Common myeloid progenitor, CD34-positive (primary cell): ENCODE data around the gene PRR19.
"Not testable (repeated sequence)": the region's sequence is repeated elsewhere in the genome, so short reads cannot be mapped to it uniquely, and the experiment has no call there.

Source experiments
- CTCF ChIA-PET: fragments of 350-600 bp; sonication (Branson Sonifier 250); formaldehyde crosslinking; loops from one replicate; lab custom pipeline; 2021; ENCODE audit warnings: antibody characterized with exemption; lab: Charles Lee
- POLR2A ChIA-PET: fragments of 350-600 bp; sonication (Branson Sonifier 250); formaldehyde crosslinking; loops from one replicate; lab custom pipeline; 2021; ENCODE audit warnings: antibody characterized with exemption; lab: Charles Lee
- DNase-seq, 3 donors: peaks; one replicate each; pipeline versions ENCODE4 v3.0.0 to v3.0.0-alpha.2; 2013
- H3K27ac ChIP-seq, 2 experiments: 1 replicate in 1 of 2; 2 replicates in 1 of 2; pipeline ENCODE4 v1.7.0; 2013; ENCODE audit warnings: inconsistent platforms in 2 of 2, low read length in 2 of 2, mild to moderate bottlenecking in 2 of 2, low read depth in 1 of 2, moderate library complexity in 1 of 2; ENCODE audit not compliant: severe bottlenecking in 2 of 2, insufficient read depth in 1 of 2, poor library complexity in 1 of 2
- H3K27me3 ChIP-seq, 5 experiments: replicated peaks in 2 of 5; 1 replicate in 3 of 5; 2 replicates in 2 of 5; pipeline versions ENCODE4 v1.6.1 to v1.7.0; 2013; ENCODE audit warnings: low read length in 4 of 5, mild to moderate bottlenecking in 2 of 5, moderate library complexity in 2 of 5, inconsistent platforms in 1 of 5; ENCODE audit not compliant: insufficient read depth in 5 of 5, control insufficient read depth in 4 of 5
- H3K36me3 ChIP-seq, 4 experiments: 1 replicate in 2 of 4; 2 replicates in 2 of 4; pipeline versions ENCODE4 v1.6.1 to v1.7.0; 2013; ENCODE audit warnings: low read length in 3 of 4, control low read depth in 1 of 4, mild to moderate bottlenecking in 1 of 4; ENCODE audit not compliant: control insufficient read depth in 4 of 4, insufficient read depth in 4 of 4
- H3K4me1 ChIP-seq, 4 experiments: 1 replicate in 3 of 4; 2 replicates in 1 of 4; pipeline versions ENCODE4 v1.6.1 to v1.7.1; 2013; ENCODE audit warnings: low read length in 3 of 4, mild to moderate bottlenecking in 3 of 4, control low read depth in 1 of 4, inconsistent platforms in 1 of 4, moderate library complexity in 1 of 4; ENCODE audit not compliant: control insufficient read depth in 4 of 4, insufficient read depth in 4 of 4; ENCODE audit errors: control extremely low read depth in 1 of 4
- H3K4me3 ChIP-seq, 7 experiments: 1 replicate in 4 of 7; 2 replicates in 3 of 7; pipeline versions ENCODE4 v1.5.1 to v1.7.0; 2013; ENCODE audit warnings: mild to moderate bottlenecking in 7 of 7, low read length in 6 of 7, moderate library complexity in 6 of 7, inconsistent platforms in 2 of 7, low read depth in 2 of 7, control low read depth in 1 of 7; ENCODE audit not compliant: insufficient read depth in 4 of 7, control insufficient read depth in 1 of 7; ENCODE audit errors: extremely low read depth in 1 of 7
- H3K9me3 ChIP-seq, 5 experiments: 1 replicate in 4 of 5; 2 replicates in 1 of 5; pipeline versions ENCODE4 v1.6.1 to v1.7.1; 2013; ENCODE audit warnings: low read length in 4 of 5, mild to moderate bottlenecking in 2 of 5, inconsistent platforms in 1 of 5, low read depth in 1 of 5, moderate library complexity in 1 of 5; ENCODE audit not compliant: control insufficient read depth in 4 of 5, insufficient read depth in 2 of 5; ENCODE audit errors: control extremely low read depth in 1 of 5
- WGBS: methylation state at CpG from one replicate; pipeline ENCODE4 v1.1.5; 2013; ENCODE audit not compliant: insufficient coverage; 5-methylcytosine and 5-hydroxymethylcytosine counted together

The PRR19 gene

GRCh38 chr19:42328854-42329253 lies 26.9 kb downstream of the PRR19 start:
- WGBS: 100% methylated on average over 2 of the region's 2 CpGs
- Histone ChIP-seq H3K4me1 (peaks cover 0 to 27% (median 21%) of the 10 kb centered on the region in 4 experiments), H3K36me3 (peaks cover 0 to 3% (median 2%) of the 10 kb centered on the region in 4 experiments), H3K4me3 (no peak overlapping the region), H3K27me3 (peaks cover 0 to 12% (median 4%) of the 10 kb centered on the region in 5 experiments), H3K9me3 (no peaks in the 10 kb centered on the region), H3K27ac (no peak overlapping the region)
- DNase-seq: no peak
- CTCF ChIA-PET: interaction anchor here (2.1 kb wide), 1 partner anchor 7 kb away, joined by 8 read pairs; no protein-coding TSS in a partner anchor
- POLR2A ChIA-PET: no interaction called here

DNA sequence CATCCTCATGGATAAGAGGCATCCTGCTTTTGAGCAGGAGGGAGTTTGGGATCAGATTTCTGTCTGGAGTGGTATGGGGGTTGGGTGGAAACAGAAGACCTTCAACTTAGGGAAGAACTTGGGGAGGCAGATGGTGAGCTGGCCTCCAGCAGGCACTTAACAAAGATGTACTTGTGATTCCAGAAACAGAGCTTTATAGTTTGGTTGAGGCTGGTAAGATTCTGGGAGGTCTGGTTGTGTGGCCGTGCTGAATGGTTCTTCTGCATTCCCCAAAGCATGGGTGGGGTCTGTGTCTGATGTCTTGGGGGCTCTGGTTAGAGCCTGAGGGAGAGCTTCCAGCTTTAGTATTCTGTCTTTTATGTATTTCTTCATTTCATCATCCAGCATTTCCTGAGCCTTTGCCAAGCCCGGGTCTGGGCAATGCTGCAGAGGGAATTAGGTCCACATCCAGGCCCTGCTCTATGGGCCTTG lies 28.3 kb downstream of the PRR19 start:
- H3K36me3 ChIP-seq: peaks cover 2 to 7% (median 4%) of the 10 kb centered on the region in 4 experiments
- DNase-seq: no peak
- POLR2A ChIA-PET: no interaction called here
- no peak overlapping the region for H3K4me3 ChIP-seq
- peaks cover 0 to 16% (median 12%) of the 10 kb centered on the region in 4 experiments for H3K4me1 ChIP-seq
- H3K27ac ChIP-seq: no peak overlapping the region
- 90% methylated on average over 2 of the region's 2 CpGs for WGBS
- no peaks in the 10 kb centered on the region for H3K27me3 ChIP-seq
- H3K9me3 ChIP-seq: no peaks in the 10 kb centered on the region
- CTCF ChIA-PET: interaction anchor here (1.2 to 1.5 kb wide), 2 partner anchors 10 to 197 kb away, joined by 3 read pairs; no protein-coding TSS in a partner anchor

DNA sequence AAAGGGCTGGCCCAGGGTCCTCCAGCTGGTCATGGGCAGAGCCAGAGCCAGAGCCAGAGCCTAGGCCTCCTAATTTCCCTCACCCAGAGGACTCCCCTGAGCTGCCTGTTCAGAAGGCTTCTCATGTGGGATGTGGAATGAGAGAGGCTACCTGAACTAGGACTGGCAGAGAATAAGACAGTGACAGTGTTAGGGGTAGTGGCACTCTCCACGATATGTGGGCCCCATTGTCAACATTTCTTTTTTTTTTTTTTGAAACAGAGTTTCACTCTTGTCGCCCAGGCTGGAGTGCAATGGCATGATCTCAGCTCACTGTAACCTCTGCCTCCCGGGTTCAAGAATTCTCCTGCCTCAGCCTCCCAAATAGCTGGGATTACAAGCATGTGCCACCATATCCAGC lies 29.4 kb downstream of the PRR19 start:
- H3K27ac ChIP-seq, POLR2A ChIA-PET, H3K9me3 ChIP-seq, DNase-seq, H3K4me3 ChIP-seq, H3K27me3 ChIP-seq: not testable (repeated sequence)
- 100% methylated on average over 3 of the region's 3 CpGs for WGBS
- Histone ChIP-seq H3K36me3 (peaks cover 4 to 14% (median 10%) of the 10 kb centered on the region in 4 experiments), H3K4me1 (peaks cover 0 to 10% (median 6%) of the 10 kb centered on the region in 4 experiments)
- CTCF ChIA-PET: interaction anchor here (0.6 to 1.5 kb wide), 3 partner anchors 9 to 199 kb away, joined by 3 to 5 read pairs (median 3); no protein-coding TSS in a partner anchor

DNA sequence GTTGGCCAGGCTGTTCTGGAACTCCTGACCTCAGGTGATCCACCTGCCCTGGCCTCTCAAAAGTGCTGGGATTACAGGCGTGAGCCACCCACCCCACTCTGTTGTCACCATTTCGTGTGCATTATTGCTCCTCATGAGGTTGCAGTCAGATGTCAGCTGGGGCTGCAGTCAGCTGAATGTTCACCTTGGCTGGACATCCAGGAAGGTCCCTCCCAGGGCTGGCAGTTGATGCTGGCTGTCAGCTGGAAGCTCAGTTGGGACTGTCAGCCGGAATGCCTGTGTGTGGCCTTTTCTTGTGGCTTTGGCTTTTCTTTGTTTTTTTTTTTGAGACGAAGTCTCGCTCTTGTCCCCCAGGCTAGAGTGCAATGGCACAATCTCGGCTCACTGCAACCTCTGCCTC lies 30.1 kb downstream of the PRR19 start:
- no peak overlapping the region for H3K27ac ChIP-seq
- no peaks in the 10 kb centered on the region for H3K27me3 ChIP-seq
- peaks cover 0 to 3% (median 1%) of the 10 kb centered on the region in 4 experiments for H3K4me1 ChIP-seq
- H3K9me3 ChIP-seq: no peaks in the 10 kb centered on the region
- WGBS: 94% methylated on average over 3 of the region's 6 CpGs
- ChIA-PET POLR2A (no interaction called here), CTCF (interaction anchor here (0.9 kb wide), 1 partner anchor 14 kb away, joined by 3 read pairs; no protein-coding TSS in a partner anchor)
- DNase-seq: no peak
- peaks cover 6 to 21% (median 14%) of the 10 kb centered on the region in 4 experiments for H3K36me3 ChIP-seq
- H3K4me3 ChIP-seq: no peak overlapping the region

- H3K27ac ChIP-seq: no peak overlapping the region
- DNase-seq: no peak
- H3K27me3 ChIP-seq: no peaks in the 10 kb centered on the region
- no peaks in the 10 kb centered on the region for H3K9me3 ChIP-seq
- ChIA-PET CTCF (interaction anchor here (0.9 kb wide), 1 partner anchor 13 kb away, joined by 3 read pairs; no protein-coding TSS in a partner anchor), POLR2A (no interaction called here)
- no peak overlapping the region for H3K4me3 ChIP-seq
- no peaks in the 10 kb centered on the region for H3K4me1 ChIP-seq
- peaks cover 6 to 23% (median 15%) of the 10 kb centered on the region in 4 experiments for H3K36me3 ChIP-seq
- 100% methylated on average over 2 of the region's 3 CpGs for WGBS
Measured at GRCh38 chr19:42333018-42333417, 31.1 kb downstream of the PRR19 start.

GRCh38 chr19:42333975-42334696 lies 32.2 kb downstream of the PRR19 start:
- H3K27ac ChIP-seq: no peak overlapping the region
- no peak for DNase-seq
- POLR2A ChIA-PET: no interaction called here
- peaks cover 6 to 23% (median 16%) of the 10 kb centered on the region in 4 experiments for H3K36me3 ChIP-seq
- H3K4me3 ChIP-seq: no peak overlapping the region
- no peaks in the 10 kb centered on the region for H3K27me3 ChIP-seq
- 96% methylated on average over 21 of the region's 21 CpGs for WGBS
- CTCF ChIA-PET: no interaction called here
- no peaks in the 10 kb centered on the region for H3K9me3 ChIP-seq
- no peaks in the 10 kb centered on the region for H3K4me1 ChIP-seq
